Stimulated activated CD8-positive, alpha-beta memory T cell treated with anti-CD3 and anti-CD28 coated beads, Interleukin-2, amount 100 ng/mL, for 48 hours (primary cell): Measurements from ENCODE around the gene LGALS1.
"Not testable (repeated sequence)": the region's sequence is repeated elsewhere in the genome, so short reads cannot be mapped to it uniquely, and the experiment has no call there.

Experiments
- DNase-seq, 2 donors: peaks; one replicate each; pipeline ENCODE4 v3.0.0-alpha.2; 2020; ENCODE audit warnings: low read depth in 2 of 2

LGALS1 gene

DNA sequence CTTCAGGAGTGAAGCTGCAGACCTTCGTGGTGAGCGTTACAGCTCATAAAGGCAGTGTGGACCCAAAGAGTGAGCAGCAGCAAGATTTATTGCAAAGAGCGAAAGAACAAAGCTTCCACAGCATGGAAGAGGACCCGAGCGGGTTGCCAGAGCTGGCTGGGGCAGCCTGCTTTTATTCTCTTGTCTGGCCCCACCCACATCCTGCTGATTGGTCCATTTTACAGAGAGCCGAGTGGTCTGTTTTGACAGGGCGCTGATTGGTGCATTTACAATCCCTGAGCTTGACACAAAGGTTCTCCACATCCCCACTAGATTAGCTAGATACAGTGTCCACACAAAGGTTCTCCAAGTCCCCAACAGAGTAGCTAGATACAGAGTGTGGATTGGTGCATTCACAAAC lies 41.8 kb downstream of the LGALS1 start:
- DNase-seq = not testable (repeated sequence)

GRCh38 chr22:37717746-37718305 lies 42.4 kb downstream of the LGALS1 start:
- DNase-seq = not testable (repeated sequence)

DNA sequence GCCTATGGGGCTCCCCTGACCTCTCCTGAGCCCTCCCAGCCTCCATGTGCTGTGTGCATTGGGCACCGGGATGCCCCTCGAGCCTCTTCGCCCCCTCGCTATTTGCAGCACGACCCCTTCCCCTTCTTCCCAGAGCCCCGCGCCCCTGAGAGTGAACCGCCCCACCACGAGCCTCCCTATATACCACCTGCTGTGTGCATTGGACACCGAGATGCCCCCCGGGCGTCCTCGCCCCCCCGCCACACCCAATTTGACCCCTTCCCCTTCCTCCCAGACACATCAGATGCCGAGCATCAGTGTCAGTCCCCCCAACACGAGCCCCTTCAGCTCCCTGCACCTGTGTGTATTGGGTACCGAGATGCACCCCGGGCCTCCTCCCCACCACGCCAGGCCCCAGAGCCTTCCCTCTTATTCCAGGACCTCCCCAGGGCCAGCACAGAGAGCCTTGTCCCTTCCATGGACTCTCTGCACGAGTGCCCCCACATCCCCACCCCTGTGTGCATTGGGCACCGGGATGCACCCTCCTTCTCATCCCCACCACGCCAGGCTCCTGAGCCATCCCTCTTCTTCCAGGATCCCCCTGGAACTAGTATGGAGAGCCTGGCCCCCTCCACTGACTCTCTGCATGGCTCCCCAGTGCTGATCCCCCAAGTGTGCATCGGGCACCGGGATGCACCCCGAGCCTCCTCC lies 50.3 kb downstream of the LGALS1 start:
- DNase-seq = no peak

GRCh38 chr22:37726241-37726887 lies 50.9 kb downstream of the LGALS1 start:
- no peak for DNase-seq

GRCh38 chr22:37728620-37729019 lies 53.2 kb downstream of the LGALS1 start:
- no peak for DNase-seq
